Measurements from ENCODE around the gene CDH18.

Gene CDH18

GRCh38 chr5:19930451-19930850 is 57.5 kb downstream of the CDH18 start:
- no peak for DNase-seq (ENCODE audit: low spot score)
- no peak for FAIRE-seq

- FAIRE-seq = peak; percentile 93
- DNase-seq (ENCODE audit: low spot score) = peak; percentile 77
Measured at GRCh38 chr5:19928562-19929421, 59.2 kb downstream of the CDH18 start.

- DNase-seq (ENCODE audit: low spot score) (no peak), FAIRE-seq (no peak)
Measured at GRCh38 chr5:19927919-19928318, 60.1 kb downstream of the CDH18 start.

- no peak for DNase-seq (ENCODE audit: low spot score)
- no peak for FAIRE-seq
Measured at GRCh38 chr5:19927170-19927569, 60.8 kb downstream of the CDH18 start.

GRCh38 chr5:19923742-19924141 is 64.3 kb downstream of the CDH18 start:
- DNase-seq (ENCODE audit: low spot score) = no peak
- FAIRE-seq = no peak

GRCh38 chr5:19920761-19921160 is 67.2 kb downstream of the CDH18 start:
- FAIRE-seq = no peak
- DNase-seq (ENCODE audit: low spot score) = no peak

- DNase-seq (ENCODE audit: low spot score) (no peak), FAIRE-seq (no peak)
Measured at GRCh38 chr5:19918780-19919179, 69.2 kb downstream of the CDH18 start.

GRCh38 chr5:19917588-19918122 is 70.3 kb downstream of the CDH18 start:
- FAIRE-seq (no peak), DNase-seq (ENCODE audit: low spot score) (no peak)

GRCh38 chr5:19910136-19910535 is 77.9 kb downstream of the CDH18 start:
- no peak for DNase-seq (ENCODE audit: low spot score)
- no peak for FAIRE-seq

GRCh38 chr5:19904766-19905165 is 83.2 kb downstream of the CDH18 start:
- FAIRE-seq = no peak
- DNase-seq (ENCODE audit: low spot score) = no peak

- no peak for DNase-seq (ENCODE audit: low spot score)
- no peak for FAIRE-seq
Measured at GRCh38 chr5:19903611-19904010, 84.4 kb downstream of the CDH18 start.

- FAIRE-seq (no peak), DNase-seq (ENCODE audit: low spot score) (no peak)
Measured at GRCh38 chr5:19902316-19902934, 85.6 kb downstream of the CDH18 start.

- peak; percentile 32 for FAIRE-seq
- DNase-seq (ENCODE audit: low spot score) = no peak
Measured at GRCh38 chr5:19900269-19900668, 87.7 kb downstream of the CDH18 start.

- FAIRE-seq = no peak
- DNase-seq (ENCODE audit: low spot score) = no peak
Measured at GRCh38 chr5:19891658-19892057, 96.3 kb downstream of the CDH18 start.

GRCh38 chr5:19886123-19886917 is 101.7 kb downstream of the CDH18 start:
- DNase-seq (ENCODE audit: low spot score) (no peak), FAIRE-seq (no peak)

- DNase-seq (ENCODE audit: low spot score) = no peak
- no peak for FAIRE-seq
Measured at GRCh38 chr5:19885040-19885824, 102.8 kb downstream of the CDH18 start.

GRCh38 chr5:19880859-19881436 is 107.1 kb downstream of the CDH18 start:
- no peak for DNase-seq (ENCODE audit: low spot score)
- FAIRE-seq = no peak

- FAIRE-seq (no peak), DNase-seq (ENCODE audit: low spot score) (no peak)
Measured at GRCh38 chr5:19880458-19880857, 107.5 kb downstream of the CDH18 start.

- no peak for DNase-seq (ENCODE audit: low spot score)
- FAIRE-seq = no peak
Measured at GRCh38 chr5:19874811-19875210, 113.2 kb downstream of the CDH18 start.

- DNase-seq (ENCODE audit: low spot score) = no peak
- FAIRE-seq = no peak
Measured at GRCh38 chr5:19866090-19866450, 121.9 kb downstream of the CDH18 start.

Data from RCC 7860 (cell line).